IMR-90 (cell line): Measurements from ENCODE around the gene TRIM27. TPM values are rescaled to one million over a fixed set of nuclear protein-coding genes. Genes with fewer than 3 reads are reported as not detected.

Experiments
- ATAC-seq: fragments of 200-7000 bp; cut with Tn5 transposase; 2 replicates; pipeline ENCODE4 v1.9.1; 2020; ENCODE audit warnings: low read depth, mild to moderate bottlenecking, moderate library complexity
- BruUV-seq: library from RNA; stranded (reverse); fragments of 400-500 nt; replicated peaks from 2 replicates; lab custom pipeline; 2021; lab: Mats Ljungman, UMichigan
- CTCF ChIA-PET: fragments of 300-600 bp; formaldehyde crosslinking; extraction: SDS; loops from one replicate; lab custom pipeline; 2021; ENCODE audit warnings: antibody characterized with exemption; lab: Yijun Ruan, JAX
- POLR2A ChIA-PET: fragments of 300-600 bp; sonication (Branson Sonifier 250); formaldehyde crosslinking; loops from one replicate; lab custom pipeline; 2022; ENCODE audit warnings: antibody characterized with exemption; ENCODE audit not compliant: unreplicated experiment; lab: Charles Lee
- DNase-seq: peaks from one replicate; pipeline ENCODE4 v3.0.0; 2013
- H2AFZ ChIP-seq: replicated peaks from 2 replicates; pipeline ENCODE3; 2013; ENCODE audit warnings: low read length, mild to moderate bottlenecking; ENCODE audit not compliant: poor library complexity
- H2AK5ac ChIP-seq: 2 replicates; pipeline ENCODE4 v1.6.1; 2013; ENCODE audit warnings: low read depth, low read length, inconsistent platforms
- H2AK9ac ChIP-seq: replicated peaks from 2 replicates; pipeline ENCODE3; 2013; ENCODE audit warnings: mild to moderate bottlenecking, low read depth, low read length, moderate library complexity; ENCODE audit not compliant: poor library complexity
- H2BK120ac ChIP-seq: 2 replicates; pipeline ENCODE4 v1.6.1; 2013; ENCODE audit warnings: low read depth, low read length, inconsistent platforms
- H2BK15ac ChIP-seq: 3 replicates; pipeline ENCODE4 v1.6.1; 2013; ENCODE audit warnings: low read depth, low read length, inconsistent platforms
- H2BK20ac ChIP-seq: 2 replicates; pipeline ENCODE4 v1.6.1; 2013; ENCODE audit warnings: low read depth, mild to moderate bottlenecking, inconsistent platforms, low read length, moderate library complexity
- H2BK5ac ChIP-seq: 2 replicates; pipeline ENCODE4 v1.6.1; 2013; ENCODE audit warnings: mild to moderate bottlenecking, low read depth, low read length, inconsistent platforms; ENCODE audit not compliant: poor library complexity, severe bottlenecking
- H3K14ac ChIP-seq: replicated peaks from 2 replicates; pipeline ENCODE4 v1.6.1; 2013; ENCODE audit warnings: low read depth, low read length, inconsistent platforms
- H3K18ac ChIP-seq: 2 replicates; pipeline ENCODE4 v1.6.1; 2013; ENCODE audit warnings: low read depth, low read length, control low read depth
- H3K23ac ChIP-seq: 2 replicates; pipeline ENCODE4 v1.6.1; 2013; ENCODE audit warnings: low read depth, low read length, inconsistent platforms
- H3K27ac ChIP-seq: 2 replicates; pipeline ENCODE4 v1.5.1; 2013; ENCODE audit warnings: mild to moderate bottlenecking, control low read depth, low read length; ENCODE audit not compliant: insufficient read depth
- H3K27me3 ChIP-seq: 2 replicates; pipeline ENCODE4 v1.6.1; 2013; ENCODE audit warnings: low read length; ENCODE audit not compliant: control insufficient read depth, insufficient read depth
- H3K36me3 ChIP-seq: 2 replicates; pipeline ENCODE4 v1.6.1; 2013; ENCODE audit warnings: low read length, mixed read lengths; ENCODE audit not compliant: control insufficient read depth, insufficient read depth
- H3K4ac ChIP-seq: 2 replicates; pipeline ENCODE4 v1.6.1; 2013; ENCODE audit warnings: low read depth, low read length, inconsistent platforms
- H3K4me1 ChIP-seq: 2 replicates; pipeline ENCODE4 v1.6.1; 2013; ENCODE audit warnings: low read length, mixed read lengths; ENCODE audit not compliant: control insufficient read depth, insufficient read depth
- H3K4me2 ChIP-seq: 2 replicates; pipeline ENCODE4 v1.6.1; 2013; ENCODE audit warnings: low read depth, mild to moderate bottlenecking, control low read depth, low read length, moderate library complexity
- H3K4me3 ChIP-seq: 2 replicates; pipeline ENCODE4 v1.5.1; 2013; ENCODE audit warnings: low read depth, mild to moderate bottlenecking, control low read depth, low read length, moderate library complexity; ENCODE audit not compliant: insufficient read depth
- H3K56ac ChIP-seq: 2 replicates; pipeline ENCODE4 v1.6.1; 2013; ENCODE audit warnings: low read length, inconsistent platforms; ENCODE audit not compliant: insufficient read depth; ENCODE audit errors: extremely low read depth
- H3K79me1 ChIP-seq, 2 experiments: 2 replicates each; pipeline ENCODE4 v1.6.1; 2013; ENCODE audit warnings: low read length in 2 of 2, inconsistent platforms in 1 of 2, low read depth in 1 of 2
- H3K9ac ChIP-seq: 2 replicates; pipeline ENCODE4 v1.6.1; 2013; ENCODE audit warnings: low read depth, low read length, control low read depth
- H3K9me1 ChIP-seq: 2 replicates; pipeline ENCODE4 v1.6.1; 2013; ENCODE audit warnings: low read length, inconsistent platforms; ENCODE audit not compliant: insufficient read depth
- H3K9me3 ChIP-seq: 2 replicates; pipeline ENCODE4 v1.6.1; 2013; ENCODE audit warnings: low read length; ENCODE audit not compliant: control insufficient read depth, insufficient read depth
- H4K20me1 ChIP-seq: 2 replicates; pipeline ENCODE4 v1.6.1; 2013; ENCODE audit warnings: low read length, inconsistent platforms; ENCODE audit not compliant: insufficient read depth
- H4K5ac ChIP-seq: 2 replicates; pipeline ENCODE4 v1.6.1; 2013; ENCODE audit warnings: mild to moderate bottlenecking, low read depth, low read length, control low read depth
- H4K8ac ChIP-seq, 2 experiments: 2 replicates each; pipeline ENCODE4 v1.6.1; 2013; ENCODE audit warnings: low read depth in 2 of 2, low read length in 2 of 2, control low read depth in 1 of 2, inconsistent platforms in 1 of 2
- H4K91ac ChIP-seq: 2 replicates; pipeline ENCODE4 v1.6.1; 2013; ENCODE audit warnings: low read depth, low read length, inconsistent platforms; ENCODE audit not compliant: insufficient read depth
- BHLHE40 ChIP-seq: fragments of 150-350 bp; IDR thresholded peaks from 2 replicates; pipeline ENCODE4 v1.6.1; 2016; ENCODE audit warnings: mild to moderate bottlenecking, low read depth, low read length
- CEBPB ChIP-seq: IDR thresholded peaks from 2 replicates; pipeline ENCODE4 v1.6.1; 2012; ENCODE audit warnings: low read depth, low read length, improper control_type of control experiment
- ELK1 ChIP-seq: fragments of 150-350 bp; IDR thresholded peaks from 2 replicates; pipeline ENCODE4 v1.6.1; 2016; ENCODE audit warnings: low read depth, mild to moderate bottlenecking, low read length, moderate library complexity, borderline replicate concordance
- FOS ChIP-seq: fragments of 150-350 bp; IDR thresholded peaks from 2 replicates; pipeline ENCODE4 v1.6.1; 2016; ENCODE audit warnings: low read depth, low read length
- MAFK ChIP-seq: IDR thresholded peaks from 2 replicates; pipeline ENCODE4 v1.6.1; 2012; ENCODE audit warnings: low read depth, low read length, improper control_type of control experiment
- NFE2L2 ChIP-seq: fragments of 150-350 bp; IDR thresholded peaks from 2 replicates; pipeline ENCODE4 v1.6.1; 2016; ENCODE audit warnings: low read depth, mild to moderate bottlenecking, low read length
- POLR2A ChIP-seq: IDR thresholded peaks from 2 replicates; pipeline ENCODE4 v1.6.1; 2012; ENCODE audit warnings: mild to moderate bottlenecking, low read depth, low read length
- WGBS, 2 experiments: methylation state at CpG; one replicate each; pipeline versions ENCODE4 v1.1.5 to v1.1.7; 2013; ENCODE audit warnings: missing lambda C conversion rate in 2 of 2; ENCODE audit not compliant: insufficient read length in 1 of 2; ENCODE audit errors: extremely low coverage in 2 of 2; 5-methylcytosine and 5-hydroxymethylcytosine counted together
- dilution Hi-C: fragments of 300-500 bp; cut with HindIII; formaldehyde crosslinking; loops from one replicate; pipeline ENCODE4 v1.14.3; 2018; ENCODE audit warnings: low sequenced_read_pairs; ENCODE audit not compliant: unreplicated experiment
- in situ Hi-C: fragments of 300-500 bp; cut with MboI; formaldehyde crosslinking; loops from 3 replicates; pipeline ENCODE4 v1.14.3; 2019; ENCODE audit warnings: low sequenced_read_pairs, inconsistent platforms, mixed read lengths
- intact Hi-C: fragments of 100-400 bp; cut with micrococcal nuclease; formaldehyde crosslinking; loops from 2 replicates; pipeline ENCODE4 v1.10.0; 2022
- polyA plus RNA-seq, 3 experiments: library from polyadenylated mRNA; depleted of rRNA; stranded (reverse); fragments of >200 nt; gene quantifications; 2 replicates each; pipeline ENCODE4 v1.2.3, GENCODE V29; 2012; ENCODE audit warnings: low replicate concordance in 1 of 3
- total RNA-seq: library from RNA; depleted of rRNA; stranded (reverse); fragments of >200 nt; gene quantifications from 2 replicates; pipeline ENCODE4 v1.2.3, GENCODE V29; 2012
- TF ChIP-seq, protein P1 (sequence below): fragments of 150-350 bp; IDR thresholded peaks from 2 replicates; pipeline ENCODE4 v1.6.1; 2017; ENCODE audit warnings: mild to moderate bottlenecking, antibody characterized with exemption, low read length, low read depth

TRIM27 gene
- total and polyA plus RNA-seq, 2 of the 4 experiments (the other 2 are of a cell fraction), result 44.4 to 48.0 TPM

- TF ChIP-seq, protein P1, sequence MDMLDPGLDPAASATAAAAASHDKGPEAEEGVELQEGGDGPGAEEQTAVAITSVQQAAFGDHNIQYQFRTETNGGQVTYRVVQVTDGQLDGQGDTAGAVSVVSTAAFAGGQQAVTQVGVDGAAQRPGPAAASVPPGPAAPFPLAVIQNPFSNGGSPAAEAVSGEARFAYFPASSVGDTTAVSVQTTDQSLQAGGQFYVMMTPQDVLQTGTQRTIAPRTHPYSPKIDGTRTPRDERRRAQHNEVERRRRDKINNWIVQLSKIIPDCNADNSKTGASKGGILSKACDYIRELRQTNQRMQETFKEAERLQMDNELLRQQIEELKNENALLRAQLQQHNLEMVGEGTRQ, result no peak
Measured at GRCh38 chr6:28910901-28911690, 12.7 kb downstream of the TRIM27 start (continued).

GRCh38 chr6:28907394-28907793 is 16.4 kb downstream of the TRIM27 start:
- no peak overlapping the region for H3K4me3 ChIP-seq
- POLR2A ChIA-PET, result interaction anchor here (0.6 kb wide), 1 partner anchor 12 kb away, joined by 4 read pairs; no protein-coding TSS in a partner anchor
- CTCF ChIA-PET, result no interaction called here
- H3K9me3 ChIP-seq, result no peaks in the 10 kb centered on the region
- H3K23ac ChIP-seq, result no peak overlapping the region
- peaks cover 4% of the 10 kb centered on the region for H4K20me1 ChIP-seq
- H3K4me2 ChIP-seq, result peak overlapping the region; percentile 63; the same call in 1 of the 2 replicates
- no peak overlapping the region for H3K4ac ChIP-seq
- H2BK5ac ChIP-seq, result peak overlapping the region; percentile 62
- peaks cover 5% of the 10 kb centered on the region; the same call in 1 of the 2 replicates for H3K9me1 ChIP-seq
- no peak overlapping the region for H2BK120ac ChIP-seq
- dilution Hi-C loops (no loop called here), in situ Hi-C loops (no loop called here), intact Hi-C loops (no loop called here)
- no peaks in the 10 kb centered on the region; the same call in 1 of the 2 replicates for H3K4me1 ChIP-seq
- H3K36me3 ChIP-seq, result peaks cover 66% of the 10 kb centered on the region
- no TSS peak for BruUV-seq
- peak; percentile 94 for ATAC-seq
- H4K8ac ChIP-seq, result no peak overlapping the region
- H2AK5ac ChIP-seq, result no peak overlapping the region
- TF ChIP-seq, protein P1, result peak; percentile 64; the same call in 1 of the 2 replicates
- TF ChIP-seq MAFK (peak; percentile 51), POLR2A (no peak), ELK1 (no peak), NFE2L2 (peak; percentile 84), FOS (peak; percentile 57), CEBPB (peak; percentile 90), BHLHE40 (peak; percentile 7; the same call in 1 of the 2 replicates)
- no peak overlapping the region for H2AFZ ChIP-seq
- peaks cover 22 to 47% of the 10 kb centered on the region in 2 experiments for H3K79me1 ChIP-seq
- H3K9ac ChIP-seq, result no peak overlapping the region
- no peak overlapping the region for H3K56ac ChIP-seq
- no peak overlapping the region for H4K91ac ChIP-seq
- WGBS, 2 experiments, result no CpG with 5 or more reads among the region's 3 CpGs
- H2AK9ac ChIP-seq, result no peak overlapping the region
- no peaks in the 10 kb centered on the region for H3K27me3 ChIP-seq
- no peak overlapping the region for H3K27ac ChIP-seq
- no peak overlapping the region for H3K18ac ChIP-seq
- H2BK15ac ChIP-seq, result no peak overlapping the region
- no peak overlapping the region for H3K14ac ChIP-seq
- no peak overlapping the region for H4K5ac ChIP-seq
- DNase-seq, result peak; percentile 96
- no peak overlapping the region for H2BK20ac ChIP-seq
